HG03175 (cell line): Measurements from ENCODE around the gene FRY.

ENCODE experiments used
- ATAC-seq: cut with Tn5 transposase; IDR thresholded peaks from one replicate; pipeline ENCODE4 v1.9.1; 2021; ENCODE audit warnings: mild to moderate bottlenecking, moderate library complexity; ENCODE audit not compliant: unreplicated experiment

Gene FRY

GRCh38 chr13:32347651-32348050, 316.1 kb downstream of the FRY start:
- ATAC-seq: no peak
